ENCODE results near the gene CRABP2. TPM values are rescaled to one million over a fixed set of nuclear protein-coding genes. Genes with fewer than 3 reads are reported as not detected.

The CRABP2 gene
- total and polyA plus RNA-seq, 2 of the 13 experiments (the other 11 are each of a cell fraction or from before 2014, with no cell fraction given), result 0.40 to 0.60 TPM

DNA sequence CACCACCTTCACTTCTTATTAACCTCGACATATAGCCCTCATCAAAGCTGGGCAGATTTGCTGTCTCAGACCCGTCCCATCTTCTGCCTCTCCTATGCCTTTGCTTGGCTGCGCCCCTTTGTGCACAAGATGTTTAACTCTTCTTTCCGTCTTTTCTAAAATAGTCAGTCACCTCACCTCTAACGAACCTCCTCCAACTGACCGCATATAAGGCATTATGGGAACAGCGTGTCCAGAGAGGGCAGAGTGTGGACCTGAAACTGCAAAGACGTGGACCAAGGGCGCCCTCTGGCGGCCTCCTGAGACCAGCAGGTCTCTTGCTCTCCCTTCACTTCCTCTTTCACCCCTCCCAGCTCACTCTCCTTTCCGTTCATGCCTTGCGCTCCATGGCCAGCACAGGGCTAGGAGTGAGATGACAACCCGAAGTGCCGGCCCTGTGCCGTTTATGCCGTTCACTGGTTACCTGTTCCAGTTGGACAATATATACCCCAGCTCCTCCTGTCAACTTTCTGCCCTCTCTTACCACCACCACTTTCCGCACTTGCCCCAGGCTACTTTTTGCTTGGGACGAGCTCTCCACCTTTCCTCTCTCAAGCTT lies 20.4 kb upstream of the CRABP2 start (continued):
- TF ChIP-seq, protein P1, sequence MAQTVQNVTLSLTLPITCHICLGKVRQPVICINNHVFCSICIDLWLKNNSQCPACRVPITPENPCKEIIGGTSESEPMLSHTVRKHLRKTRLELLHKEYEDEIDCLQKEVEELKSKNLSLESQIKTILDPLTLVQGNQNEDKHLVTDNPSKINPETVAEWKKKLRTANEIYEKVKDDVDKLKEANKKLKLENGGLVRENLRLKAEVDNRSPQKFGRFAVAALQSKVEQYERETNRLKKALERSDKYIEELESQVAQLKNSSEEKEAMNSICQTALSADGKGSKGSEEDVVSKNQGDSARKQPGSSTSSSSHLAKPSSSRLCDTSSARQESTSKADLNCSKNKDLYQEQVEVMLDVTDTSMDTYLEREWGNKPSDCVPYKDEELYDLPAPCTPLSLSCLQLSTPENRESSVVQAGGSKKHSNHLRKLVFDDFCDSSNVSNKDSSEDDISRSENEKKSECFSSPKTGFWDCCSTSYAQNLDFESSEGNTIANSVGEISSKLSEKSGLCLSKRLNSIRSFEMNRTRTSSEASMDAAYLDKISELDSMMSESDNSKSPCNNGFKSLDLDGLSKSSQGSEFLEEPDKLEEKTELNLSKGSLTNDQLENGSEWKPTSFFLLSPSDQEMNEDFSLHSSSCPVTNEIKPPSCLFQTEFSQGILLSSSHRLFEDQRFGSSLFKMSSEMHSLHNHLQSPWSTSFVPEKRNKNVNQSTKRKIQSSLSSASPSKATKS (CRISPR knock-in tag; IDR thresholded peaks at IDR 0.05), result no peak
- no peak for TF ChIP-seq ZNF136 (CRISPR knock-in tag; IDR thresholded peaks at IDR 0.05; ENCODE audit: low read depth)
- TF ChIP-seq ZNF12 (CRISPR knock-in tag; IDR thresholded peaks at IDR 0.05), result no peak
- TF ChIP-seq ZNF549 (CRISPR knock-in tag; IDR thresholded peaks at IDR 0.05), result no peak
- no peak for TF ChIP-seq ZNF558 (CRISPR knock-in tag; IDR thresholded peaks at IDR 0.05; ENCODE audit: borderline replicate concordance)
- TF ChIP-seq, protein P2, sequence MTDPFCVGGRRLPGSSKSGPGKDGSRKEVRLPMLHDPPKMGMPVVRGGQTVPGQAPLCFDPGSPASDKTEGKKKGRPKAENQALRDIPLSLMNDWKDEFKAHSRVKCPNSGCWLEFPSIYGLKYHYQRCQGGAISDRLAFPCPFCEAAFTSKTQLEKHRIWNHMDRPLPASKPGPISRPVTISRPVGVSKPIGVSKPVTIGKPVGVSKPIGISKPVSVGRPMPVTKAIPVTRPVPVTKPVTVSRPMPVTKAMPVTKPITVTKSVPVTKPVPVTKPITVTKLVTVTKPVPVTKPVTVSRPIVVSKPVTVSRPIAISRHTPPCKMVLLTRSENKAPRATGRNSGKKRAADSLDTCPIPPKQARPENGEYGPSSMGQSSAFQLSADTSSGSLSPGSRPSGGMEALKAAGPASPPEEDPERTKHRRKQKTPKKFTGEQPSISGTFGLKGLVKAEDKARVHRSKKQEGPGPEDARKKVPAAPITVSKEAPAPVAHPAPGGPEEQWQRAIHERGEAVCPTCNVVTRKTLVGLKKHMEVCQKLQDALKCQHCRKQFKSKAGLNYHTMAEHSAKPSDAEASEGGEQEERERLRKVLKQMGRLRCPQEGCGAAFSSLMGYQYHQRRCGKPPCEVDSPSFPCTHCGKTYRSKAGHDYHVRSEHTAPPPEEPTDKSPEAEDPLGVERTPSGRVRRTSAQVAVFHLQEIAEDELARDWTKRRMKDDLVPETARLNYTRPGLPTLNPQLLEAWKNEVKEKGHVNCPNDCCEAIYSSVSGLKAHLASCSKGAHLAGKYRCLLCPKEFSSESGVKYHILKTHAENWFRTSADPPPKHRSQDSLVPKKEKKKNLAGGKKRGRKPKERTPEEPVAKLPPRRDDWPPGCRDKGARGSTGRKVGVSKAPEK (CRISPR knock-in tag; IDR thresholded peaks at IDR 0.05; ENCODE audit: borderline replicate concordance), result peak; percentile 44; the same call in 1 of the 2 replicates
- peak; percentile 31; the same call in 1 of the 2 replicates for TF ChIP-seq MIXL1 (CRISPR knock-in tag; IDR thresholded peaks at IDR 0.05)
- no peak for TF ChIP-seq ZNF496 (CRISPR knock-in tag; IDR thresholded peaks at IDR 0.05; ENCODE audit: insufficient replicate concordance)
- no peak for TF ChIP-seq CCDC6 (CRISPR knock-in tag; IDR thresholded peaks at IDR 0.05)
- TF ChIP-seq PCBP1 (IDR thresholded peaks at IDR 0.05; ENCODE audit: borderline replicate concordance, low read depth, low read length), result no peak
- TF ChIP-seq, protein P3, sequence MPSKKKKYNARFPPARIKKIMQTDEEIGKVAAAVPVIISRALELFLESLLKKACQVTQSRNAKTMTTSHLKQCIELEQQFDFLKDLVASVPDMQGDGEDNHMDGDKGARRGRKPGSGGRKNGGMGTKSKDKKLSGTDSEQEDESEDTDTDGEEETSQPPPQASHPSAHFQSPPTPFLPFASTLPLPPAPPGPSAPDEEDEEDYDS (CRISPR knock-in tag; IDR thresholded peaks at IDR 0.05), result no peak
- TF ChIP-seq CBX1 (IDR thresholded peaks at IDR 0.05; ENCODE audit: low read depth), result no peak
- no peak for TF ChIP-seq SRY (CRISPR knock-in tag; IDR thresholded peaks at IDR 0.05)
- no peak for TF ChIP-seq NFYC (CRISPR knock-in tag; IDR thresholded peaks at IDR 0.05)
- no peak for TF ChIP-seq NFYB (CRISPR knock-in tag; IDR thresholded peaks at IDR 0.05)
